ENCODE results near the gene CRB1. TPM values are rescaled to one million over a fixed set of nuclear protein-coding genes. Genes with fewer than 3 reads are reported as not detected.

The CRB1 gene
- total and polyA plus RNA-seq, 2 experiments from 2014 or later, result 0.27 to 0.56 TPM

GRCh38 chr1:197394831-197395608 lies 127.0 kb downstream of the CRB1 start:
- ATAC-seq (no peak), DNase-seq (ENCODE audit: low spot score) (peak; percentile 47)
- no peak for TF ChIP-seq CREB1 (CRISPR knock-in tag; IDR thresholded peaks at IDR 0.05; ENCODE audit: low read depth)
- no peak for TF ChIP-seq EZH2 (IDR thresholded peaks at IDR 0.05; ENCODE audit: low read depth, unreplicated experiment)
- TF ChIP-seq CTCF (conservative IDR thresholded peaks at IDR 0.05; ENCODE audit: low read depth in 2 of 2), result no peak
- no peak for TF ChIP-seq ZNF331 (CRISPR knock-in tag; IDR thresholded peaks at IDR 0.05; ENCODE audit: low read depth)
- no peak for TF ChIP-seq ZNF114 (CRISPR knock-in tag; IDR thresholded peaks at IDR 0.05)
- TF ChIP-seq, protein P1, sequence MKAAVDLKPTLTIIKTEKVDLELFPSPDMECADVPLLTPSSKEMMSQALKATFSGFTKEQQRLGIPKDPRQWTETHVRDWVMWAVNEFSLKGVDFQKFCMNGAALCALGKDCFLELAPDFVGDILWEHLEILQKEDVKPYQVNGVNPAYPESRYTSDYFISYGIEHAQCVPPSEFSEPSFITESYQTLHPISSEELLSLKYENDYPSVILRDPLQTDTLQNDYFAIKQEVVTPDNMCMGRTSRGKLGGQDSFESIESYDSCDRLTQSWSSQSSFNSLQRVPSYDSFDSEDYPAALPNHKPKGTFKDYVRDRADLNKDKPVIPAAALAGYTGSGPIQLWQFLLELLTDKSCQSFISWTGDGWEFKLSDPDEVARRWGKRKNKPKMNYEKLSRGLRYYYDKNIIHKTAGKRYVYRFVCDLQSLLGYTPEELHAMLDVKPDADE (IDR thresholded peaks at IDR 0.05), result no peak
- TF ChIP-seq, protein P2, sequence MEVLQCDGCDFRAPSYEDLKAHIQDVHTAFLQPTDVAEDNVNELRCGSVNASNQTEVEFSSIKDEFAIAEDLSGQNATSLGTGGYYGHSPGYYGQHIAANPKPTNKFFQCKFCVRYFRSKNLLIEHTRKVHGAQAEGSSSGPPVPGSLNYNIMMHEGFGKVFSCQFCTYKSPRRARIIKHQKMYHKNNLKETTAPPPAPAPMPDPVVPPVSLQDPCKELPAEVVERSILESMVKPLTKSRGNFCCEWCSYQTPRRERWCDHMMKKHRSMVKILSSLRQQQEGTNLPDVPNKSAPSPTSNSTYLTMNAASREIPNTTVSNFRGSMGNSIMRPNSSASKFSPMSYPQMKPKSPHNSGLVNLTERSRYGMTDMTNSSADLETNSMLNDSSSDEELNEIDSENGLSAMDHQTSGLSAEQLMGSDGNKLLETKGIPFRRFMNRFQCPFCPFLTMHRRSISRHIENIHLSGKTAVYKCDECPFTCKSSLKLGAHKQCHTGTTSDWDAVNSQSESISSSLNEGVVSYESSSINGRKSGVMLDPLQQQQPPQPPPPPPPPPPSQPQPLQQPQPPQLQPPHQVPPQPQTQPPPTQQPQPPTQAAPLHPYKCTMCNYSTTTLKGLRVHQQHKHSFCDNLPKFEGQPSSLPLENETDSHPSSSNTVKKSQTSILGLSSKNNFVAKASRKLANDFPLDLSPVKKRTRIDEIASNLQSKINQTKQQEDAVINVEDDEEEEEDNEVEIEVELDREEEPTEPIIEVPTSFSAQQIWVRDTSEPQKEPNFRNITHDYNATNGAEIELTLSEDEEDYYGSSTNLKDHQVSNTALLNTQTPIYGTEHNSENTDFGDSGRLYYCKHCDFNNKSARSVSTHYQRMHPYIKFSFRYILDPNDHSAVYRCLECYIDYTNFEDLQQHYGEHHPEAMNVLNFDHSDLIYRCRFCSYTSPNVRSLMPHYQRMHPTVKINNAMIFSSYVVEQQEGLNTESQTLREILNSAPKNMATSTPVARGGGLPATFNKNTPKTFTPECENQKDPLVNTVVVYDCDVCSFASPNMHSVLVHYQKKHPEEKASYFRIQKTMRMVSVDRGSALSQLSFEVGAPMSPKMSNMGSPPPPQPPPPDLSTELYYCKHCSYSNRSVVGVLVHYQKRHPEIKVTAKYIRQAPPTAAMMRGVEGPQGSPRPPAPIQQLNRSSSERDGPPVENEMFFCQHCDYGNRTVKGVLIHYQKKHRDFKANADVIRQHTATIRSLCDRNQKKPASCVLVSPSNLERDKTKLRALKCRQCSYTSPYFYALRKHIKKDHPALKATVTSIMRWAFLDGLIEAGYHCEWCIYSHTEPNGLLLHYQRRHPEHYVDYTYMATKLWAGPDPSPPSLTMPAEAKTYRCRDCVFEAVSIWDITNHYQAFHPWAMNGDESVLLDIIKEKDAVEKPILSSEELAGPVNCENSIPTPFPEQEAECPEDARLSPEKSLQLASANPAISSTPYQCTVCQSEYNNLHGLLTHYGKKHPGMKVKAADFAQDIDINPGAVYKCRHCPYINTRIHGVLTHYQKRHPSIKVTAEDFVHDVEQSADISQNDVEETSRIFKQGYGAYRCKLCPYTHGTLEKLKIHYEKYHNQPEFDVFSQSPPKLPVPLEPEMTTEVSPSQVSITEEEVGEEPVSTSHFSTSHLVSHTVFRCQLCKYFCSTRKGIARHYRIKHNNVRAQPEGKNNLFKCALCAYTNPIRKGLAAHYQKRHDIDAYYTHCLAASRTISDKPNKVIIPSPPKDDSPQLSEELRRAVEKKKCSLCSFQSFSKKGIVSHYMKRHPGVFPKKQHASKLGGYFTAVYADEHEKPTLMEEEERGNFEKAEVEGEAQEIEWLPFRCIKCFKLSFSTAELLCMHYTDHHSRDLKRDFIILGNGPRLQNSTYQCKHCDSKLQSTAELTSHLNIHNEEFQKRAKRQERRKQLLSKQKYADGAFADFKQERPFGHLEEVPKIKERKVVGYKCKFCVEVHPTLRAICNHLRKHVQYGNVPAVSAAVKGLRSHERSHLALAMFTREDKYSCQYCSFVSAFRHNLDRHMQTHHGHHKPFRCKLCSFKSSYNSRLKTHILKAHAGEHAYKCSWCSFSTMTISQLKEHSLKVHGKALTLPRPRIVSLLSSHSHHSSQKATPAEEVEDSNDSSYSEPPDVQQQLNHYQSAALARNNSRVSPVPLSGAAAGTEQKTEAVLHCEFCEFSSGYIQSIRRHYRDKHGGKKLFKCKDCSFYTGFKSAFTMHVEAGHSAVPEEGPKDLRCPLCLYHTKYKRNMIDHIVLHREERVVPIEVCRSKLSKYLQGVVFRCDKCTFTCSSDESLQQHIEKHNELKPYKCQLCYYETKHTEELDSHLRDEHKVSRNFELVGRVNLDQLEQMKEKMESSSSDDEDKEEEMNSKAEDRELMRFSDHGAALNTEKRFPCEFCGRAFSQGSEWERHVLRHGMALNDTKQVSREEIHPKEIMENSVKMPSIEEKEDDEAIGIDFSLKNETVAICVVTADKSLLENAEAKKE (CRISPR knock-in tag; IDR thresholded peaks at IDR 0.05), result no peak
- TF ChIP-seq, protein P3, sequence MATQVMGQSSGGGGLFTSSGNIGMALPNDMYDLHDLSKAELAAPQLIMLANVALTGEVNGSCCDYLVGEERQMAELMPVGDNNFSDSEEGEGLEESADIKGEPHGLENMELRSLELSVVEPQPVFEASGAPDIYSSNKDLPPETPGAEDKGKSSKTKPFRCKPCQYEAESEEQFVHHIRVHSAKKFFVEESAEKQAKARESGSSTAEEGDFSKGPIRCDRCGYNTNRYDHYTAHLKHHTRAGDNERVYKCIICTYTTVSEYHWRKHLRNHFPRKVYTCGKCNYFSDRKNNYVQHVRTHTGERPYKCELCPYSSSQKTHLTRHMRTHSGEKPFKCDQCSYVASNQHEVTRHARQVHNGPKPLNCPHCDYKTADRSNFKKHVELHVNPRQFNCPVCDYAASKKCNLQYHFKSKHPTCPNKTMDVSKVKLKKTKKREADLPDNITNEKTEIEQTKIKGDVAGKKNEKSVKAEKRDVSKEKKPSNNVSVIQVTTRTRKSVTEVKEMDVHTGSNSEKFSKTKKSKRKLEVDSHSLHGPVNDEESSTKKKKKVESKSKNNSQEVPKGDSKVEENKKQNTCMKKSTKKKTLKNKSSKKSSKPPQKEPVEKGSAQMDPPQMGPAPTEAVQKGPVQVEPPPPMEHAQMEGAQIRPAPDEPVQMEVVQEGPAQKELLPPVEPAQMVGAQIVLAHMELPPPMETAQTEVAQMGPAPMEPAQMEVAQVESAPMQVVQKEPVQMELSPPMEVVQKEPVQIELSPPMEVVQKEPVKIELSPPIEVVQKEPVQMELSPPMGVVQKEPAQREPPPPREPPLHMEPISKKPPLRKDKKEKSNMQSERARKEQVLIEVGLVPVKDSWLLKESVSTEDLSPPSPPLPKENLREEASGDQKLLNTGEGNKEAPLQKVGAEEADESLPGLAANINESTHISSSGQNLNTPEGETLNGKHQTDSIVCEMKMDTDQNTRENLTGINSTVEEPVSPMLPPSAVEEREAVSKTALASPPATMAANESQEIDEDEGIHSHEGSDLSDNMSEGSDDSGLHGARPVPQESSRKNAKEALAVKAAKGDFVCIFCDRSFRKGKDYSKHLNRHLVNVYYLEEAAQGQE (IDR thresholded peaks at IDR 0.05; ENCODE audit: unreplicated experiment), result no peak
- no peak for TF ChIP-seq EZH2phosphoT487 (IDR thresholded peaks at IDR 0.05; ENCODE audit: unreplicated experiment)
- no peak for TF ChIP-seq STAT1 (IDR thresholded peaks at IDR 0.05; ENCODE audit: unreplicated experiment)
- TF ChIP-seq JUNB (IDR thresholded peaks at IDR 0.05; ENCODE audit: unreplicated experiment), result no peak
- TF ChIP-seq POLR2AphosphoS5 (IDR thresholded peaks at IDR 0.05; ENCODE audit: low read depth), result no peak
- TF ChIP-seq NANOG (IDR thresholded peaks at IDR 0.05; ENCODE audit: borderline replicate concordance), result no peak
- Mint-ChIP-seq H3K4me1 (peaks cover 14% of the 10 kb centered on the region; the same call in 2 of the 3 replicates), H3K4me3 (no peak overlapping the region), H3K27ac (peak overlapping the region; percentile 21; the same call in 1 of the 2 replicates), H3K27me3 (ENCODE audit: insufficient read depth, low read depth, poor library complexity) (peaks cover 3% of the 10 kb centered on the region), H3K9me3 (no peaks in the 10 kb centered on the region), H3K36me3 (ENCODE audit: low read depth) (no peaks in the 10 kb centered on the region)
- Histone ChIP-seq H3K36me3 (ENCODE audit: insufficient read depth) (no peaks in the 10 kb centered on the region), H3K27ac (ENCODE audit: low read depth) (no peak overlapping the region), H3K4me3 (no peak overlapping the region), H3K27me3 (ENCODE audit: insufficient read depth) (no peaks in the 10 kb centered on the region), H3K79me2 (replicated peaks; ENCODE audit: insufficient read depth) (no peaks in the 10 kb centered on the region), H3F3A (replicated peaks; ENCODE audit: low read depth) (no peaks in the 10 kb centered on the region), H3K9me2 (ENCODE audit: insufficient read depth) (no peaks in the 10 kb centered on the region), H4K20me1 (replicated peaks; ENCODE audit: insufficient read depth) (no peaks in the 10 kb centered on the region), H3K4me2 (no peak overlapping the region), H2AFZ (no peak overlapping the region), H3K4me1 (ENCODE audit: insufficient read depth) (peaks cover 10% of the 10 kb centered on the region)
